Aorta (tissue), 5 donors: Measurements from ENCODE around the gene KIDINS220. TPM values are rescaled to one million over a fixed set of nuclear protein-coding genes. Genes with fewer than 3 reads are reported as not detected.

Experiments used
- ATAC-seq: fragments of 200-7000 bp; cut with Tn5 transposase; one replicate; pipeline ENCODE4 v1.9.1; 2022; ENCODE audit warnings: moderate library complexity; ENCODE audit not compliant: low FRiP score
- DNase-seq, 2 donors: peaks; one replicate each; pipeline ENCODE4 v3.0.0-alpha.2; 2020
- H3K27ac ChIP-seq, 2 donors: one replicate each; pipeline ENCODE4 v1.5.1; 2013; ENCODE audit warnings: low read length in 2 of 2, mild to moderate bottlenecking in 2 of 2, moderate library complexity in 2 of 2, control low read depth in 1 of 2, inconsistent platforms in 1 of 2, low read depth in 1 of 2
- H3K27me3 ChIP-seq, 2 donors: one replicate each; pipeline ENCODE4 v1.6.1; 2013; ENCODE audit warnings: control low read depth in 1 of 2, low read length in 1 of 2, mild to moderate bottlenecking in 1 of 2, moderate library complexity in 1 of 2; ENCODE audit not compliant: insufficient read depth in 2 of 2, control insufficient read depth in 1 of 2
- H3K36me3 ChIP-seq, 2 donors: one replicate each; pipeline ENCODE4 v1.6.1; 2013; ENCODE audit warnings: control low read depth in 1 of 2, low read length in 1 of 2, mild to moderate bottlenecking in 1 of 2; ENCODE audit not compliant: insufficient read depth in 2 of 2, control insufficient read depth in 1 of 2
- H3K4me1 ChIP-seq, 2 donors: one replicate each; pipeline ENCODE4 v1.6.1; 2013; ENCODE audit warnings: low read length in 2 of 2, control low read depth in 1 of 2, mild to moderate bottlenecking in 1 of 2, moderate library complexity in 1 of 2; ENCODE audit not compliant: insufficient read depth in 2 of 2, control insufficient read depth in 1 of 2
- H3K4me3 ChIP-seq, 2 donors: one replicate each; pipeline ENCODE4 v1.5.1; 2013; ENCODE audit warnings: low read length in 2 of 2, control low read depth in 1 of 2, mild to moderate bottlenecking in 1 of 2
- H3K9me3 ChIP-seq: one replicate; pipeline ENCODE4 v1.6.1; 2013; ENCODE audit warnings: mild to moderate bottlenecking, low read length; ENCODE audit not compliant: control insufficient read depth
- WGBS, 2 donors: extraction: QIAGEN DNeasy Blood & Tissue Kit; methylation state at CpG; one replicate each; pipeline ENCODE4 v1.1.7; 2013; 5-methylcytosine and 5-hydroxymethylcytosine counted together
- intact Hi-C, 2 donors: fragments of 100-400 bp; cut with DNase I; formaldehyde crosslinking; loops; one replicate each; pipeline versions ENCODE4 v1.14.2 to v1.15.0; 2022
- polyA plus RNA-seq, 2 donors: library from polyadenylated mRNA; stranded (reverse); fragments of 200-250 nt; gene quantifications; one replicate each; pipeline ENCODE4 v1.2.3, GENCODE V29; 2013
- total RNA-seq, 2 donors: library from RNA; stranded (reverse); fragmentation: NEBNext Ultra II Directional; extraction: Animal tissue kit (Norgen Biotek cat#: 25700); gene quantifications; one replicate each; pipeline ENCODE4 v1.2.1, GENCODE V29; 2021
- donor health status: healthy with polysubstance abuse.
- donor health status: Bipolar disorder and iron deficiency.
- donor health status: DM: no; HTN: no; CAD: no.
- donor health status: DM: no; HTN: no; CAD: no.
- donor health status: DM: yes; HTN: yes; CAD: no.

KIDINS220 gene
- total and polyA plus RNA-seq, 4 donors, result 6.9 to 81.6 (median 49.3) TPM

- 73 to 74% methylated on average over 6 of the region's 6 CpGs for WGBS, 2 donors
- Histone ChIP-seq H3K4me3 (no peak overlapping the region), H3K36me3 (peaks cover 9 to 10% of the 10 kb centered on the region in 2 donors), H3K27me3 (no peaks in the 10 kb centered on the region), H3K27ac (no peak overlapping the region), H3K9me3 (no peaks in the 10 kb centered on the region), H3K4me1 (no peaks in the 10 kb centered on the region)
- intact Hi-C loops, result no loop called here
- no peak for ATAC-seq
- DNase-seq, result no peak
Measured at GRCh38 chr2:8805278-8806210, 31.9 kb downstream of the KIDINS220 start.

DNA sequence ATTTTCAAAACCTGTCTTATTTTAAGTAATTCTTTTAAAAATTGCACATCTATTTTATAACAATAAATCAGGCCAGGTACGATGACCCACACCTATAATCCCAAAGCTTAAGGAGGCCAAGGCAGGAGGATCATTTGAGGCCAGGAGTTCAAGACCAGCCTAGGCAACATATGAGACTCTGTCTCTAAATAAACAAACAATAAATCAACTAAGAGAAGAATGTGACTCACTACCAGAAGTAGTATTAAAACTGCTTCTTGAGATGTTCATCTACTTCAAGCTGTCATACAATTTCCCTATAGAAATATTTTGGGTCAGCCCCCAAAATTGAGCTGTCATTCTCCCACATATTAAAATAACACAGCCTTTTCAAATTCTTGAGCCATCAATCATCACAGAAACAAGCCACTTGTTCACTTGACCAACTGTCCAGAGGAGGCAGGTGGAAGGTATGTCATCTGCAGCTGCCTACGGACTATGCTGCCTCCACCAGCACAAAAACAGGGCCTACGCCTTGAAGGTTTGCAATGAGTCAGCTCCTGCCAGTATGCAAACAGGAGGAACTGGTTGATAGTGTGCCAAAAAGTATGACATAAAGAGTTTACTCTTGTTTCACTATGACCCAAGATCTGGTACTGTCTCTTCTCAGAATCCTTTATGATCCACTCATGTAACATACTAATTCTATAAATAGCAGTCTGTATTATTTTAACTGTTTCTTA lies 33.6 kb downstream of the KIDINS220 start:
- WGBS, 2 donors, result 66 to 68% methylated on average over 3 of the region's 3 CpGs
- H3K36me3 ChIP-seq, result peaks cover 9 to 10% of the 10 kb centered on the region in 2 donors
- no peak for ATAC-seq
- no peaks in the 10 kb centered on the region for H3K4me1 ChIP-seq
- H3K27me3 ChIP-seq, result no peaks in the 10 kb centered on the region
- intact Hi-C loops, result no loop called here
- no peak for DNase-seq
- no peak overlapping the region for H3K4me3 ChIP-seq
- H3K27ac ChIP-seq, result no peak overlapping the region
- no peaks in the 10 kb centered on the region for H3K9me3 ChIP-seq

DNA sequence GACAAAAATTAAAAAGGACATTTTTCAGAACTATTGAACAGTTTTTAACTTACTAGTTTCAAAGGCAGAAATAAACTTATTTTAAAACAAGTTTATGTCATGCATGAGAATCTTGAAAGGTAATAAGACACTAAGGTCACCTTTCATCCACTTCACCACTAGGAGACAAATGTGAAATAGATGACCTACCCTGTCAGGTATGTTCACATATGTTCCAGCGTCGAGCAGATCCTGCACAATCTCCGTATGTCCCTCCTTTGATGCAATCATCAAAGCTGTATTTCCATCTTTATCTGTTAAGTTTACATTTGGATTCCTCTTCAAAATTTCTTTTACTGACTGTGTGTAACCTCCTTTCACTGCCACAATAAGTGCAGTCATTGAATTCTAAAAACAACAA lies 34.7 kb downstream of the KIDINS220 start:
- no peaks in the 10 kb centered on the region for H3K27me3 ChIP-seq
- H3K36me3 ChIP-seq, result peaks cover 8 to 9% of the 10 kb centered on the region in 2 donors
- ATAC-seq, result no peak
- 83 to 89% methylated on average over 3 of the region's 3 CpGs for WGBS, 2 donors
- no peaks in the 10 kb centered on the region for H3K9me3 ChIP-seq
- intact Hi-C loops, result no loop called here
- DNase-seq, result no peak
- H3K27ac ChIP-seq, result no peak overlapping the region
- H3K4me1 ChIP-seq, result no peaks in the 10 kb centered on the region
- no peak overlapping the region for H3K4me3 ChIP-seq

DNA sequence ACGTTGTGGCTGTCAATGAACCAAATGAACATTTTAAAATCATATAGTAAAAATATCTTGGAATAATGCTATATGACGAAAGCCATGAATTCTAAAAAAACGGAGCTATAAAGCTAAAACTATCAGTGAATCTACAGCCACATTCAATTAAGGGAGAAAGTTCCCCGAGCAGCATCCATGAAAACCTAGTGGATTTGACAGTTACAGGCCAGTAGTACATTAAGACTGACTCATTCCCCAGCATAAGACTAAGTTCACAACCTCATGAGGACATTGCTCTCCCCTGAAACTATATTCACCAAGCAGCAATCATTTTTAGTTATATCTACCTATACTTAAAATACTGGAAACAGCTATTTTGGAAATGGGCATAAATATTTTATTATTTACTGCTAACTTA lies 36.6 kb downstream of the KIDINS220 start:
- Histone ChIP-seq H3K9me3 (no peaks in the 10 kb centered on the region), H3K4me1 (no peaks in the 10 kb centered on the region), H3K36me3 (peaks cover 8 to 9% of the 10 kb centered on the region in 2 donors), H3K4me3 (no peak overlapping the region), H3K27me3 (no peaks in the 10 kb centered on the region), H3K27ac (no peak overlapping the region)
- ATAC-seq (no peak), DNase-seq (no peak)
- 91 to 92% methylated on average over 4 of the region's 4 CpGs for WGBS, 2 donors
- intact Hi-C loops, result no loop called here

- Histone ChIP-seq H3K4me1 (no peaks in the 10 kb centered on the region), H3K36me3 (peaks cover 7% of the 10 kb centered on the region in 2 donors), H3K27me3 (no peaks in the 10 kb centered on the region), H3K9me3 (no peaks in the 10 kb centered on the region), H3K27ac (no peak overlapping the region), H3K4me3 (no peak overlapping the region)
- intact Hi-C loops, result no loop called here
- DNase-seq, result no peak
- 96 to 97% methylated on average over 5 of the region's 5 CpGs for WGBS, 2 donors
- no peak for ATAC-seq
Measured at GRCh38 chr2:8800218-8800617, 37.2 kb downstream of the KIDINS220 start.

DNA sequence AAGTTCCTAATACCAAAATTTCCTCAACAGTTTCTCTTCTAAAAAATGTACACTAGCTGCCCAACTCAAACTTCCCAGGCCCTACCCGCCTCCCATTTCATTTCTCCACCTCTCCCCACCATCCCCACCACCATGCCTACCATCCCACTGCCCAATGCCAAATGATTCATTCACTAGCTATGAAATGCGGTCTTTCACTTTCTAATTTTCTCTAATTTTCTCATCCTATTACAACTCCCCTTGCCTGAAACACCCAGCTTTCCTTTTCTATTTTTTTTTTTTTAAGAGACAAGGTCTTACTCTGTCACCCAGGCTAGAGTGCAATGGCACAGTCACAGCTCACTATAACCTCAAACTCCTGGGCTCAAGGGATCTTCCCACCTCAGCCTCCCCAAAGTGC lies 38.4 kb downstream of the KIDINS220 start:
- no peaks in the 10 kb centered on the region for H3K9me3 ChIP-seq
- H3K27me3 ChIP-seq, result no peaks in the 10 kb centered on the region
- H3K4me1 ChIP-seq, result no peaks in the 10 kb centered on the region
- intact Hi-C loops, result no loop called here
- ATAC-seq (no peak), DNase-seq (no peak)
- H3K4me3 ChIP-seq, result no peak overlapping the region
- no peak overlapping the region for H3K27ac ChIP-seq
- 86 to 94% methylated on average over 2 of the region's 2 CpGs for WGBS, 2 donors
- peaks cover 7 to 13% of the 10 kb centered on the region in 2 donors for H3K36me3 ChIP-seq

GRCh38 chr2:8798393-8798792 lies 39.0 kb downstream of the KIDINS220 start:
- H3K27ac ChIP-seq, result no peak overlapping the region
- DNase-seq (no peak), ATAC-seq (no peak)
- no peaks in the 10 kb centered on the region for H3K9me3 ChIP-seq
- no peaks in the 10 kb centered on the region for H3K4me1 ChIP-seq
- intact Hi-C loops, result no loop called here
- H3K4me3 ChIP-seq, result no peak overlapping the region
- WGBS, 2 donors, result 81 to 85% methylated on average over 2 of the region's 2 CpGs
- H3K27me3 ChIP-seq, result no peaks in the 10 kb centered on the region
- peaks cover 7 to 13% of the 10 kb centered on the region in 2 donors for H3K36me3 ChIP-seq

DNA sequence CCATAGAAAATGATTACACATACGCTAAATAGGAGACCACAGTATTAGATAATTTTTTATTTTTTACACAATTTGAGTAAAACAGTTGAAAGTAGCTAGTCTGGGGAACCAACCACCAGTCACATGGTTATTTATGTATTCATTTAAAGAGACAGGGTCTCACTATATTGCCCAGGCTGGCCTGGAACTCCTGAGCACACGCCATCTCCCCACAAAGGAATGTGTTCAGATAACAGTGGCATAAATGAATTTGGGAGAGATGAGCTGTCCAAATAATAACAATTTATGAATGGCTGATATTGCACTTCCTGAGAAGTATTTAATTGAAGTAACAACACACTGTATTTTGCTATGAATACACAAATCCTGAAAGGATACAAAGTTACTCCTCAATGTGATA lies 39.7 kb downstream of the KIDINS220 start:
- H3K27me3 ChIP-seq, result no peaks in the 10 kb centered on the region
- ATAC-seq, result no peak
- 93 to 94% methylated on average over 2 of the region's 2 CpGs for WGBS, 2 donors
- no peaks in the 10 kb centered on the region for H3K9me3 ChIP-seq
- H3K4me3 ChIP-seq, result no peak overlapping the region
- peaks cover 9 to 13% of the 10 kb centered on the region in 2 donors for H3K36me3 ChIP-seq
- H3K27ac ChIP-seq, result no peak overlapping the region
- no peak for DNase-seq
- H3K4me1 ChIP-seq, result no peaks in the 10 kb centered on the region
- intact Hi-C loops, result no loop called here
